MCF 10A (cell line): Measurements from ENCODE around the gene FHL2. TPM values are rescaled to one million over a fixed set of nuclear protein-coding genes. Genes with fewer than 3 reads are reported as not detected.

ENCODE experiments used
- BruUV-seq: library from RNA; stranded (reverse); fragments of 400-500 nt; replicated peaks from 2 replicates; lab custom pipeline; 2021; lab: Mats Ljungman, UMichigan
- CTCF ChIA-PET: fragments of 300-600 bp; sonication (Branson Sonifier 250); formaldehyde crosslinking; extraction: SDS; loops from one replicate; lab custom pipeline; 2021; ENCODE audit warnings: antibody characterized with exemption, inconsistent platforms; lab: Yijun Ruan, JAX
- POLR2A ChIA-PET: fragments of 300-600, 350-650 bp; sonication (Branson Sonifier 250); formaldehyde crosslinking; extraction: SDS; loops from one replicate; lab custom pipeline; 2020; ENCODE audit warnings: antibody characterized with exemption, inconsistent platforms; lab: Yijun Ruan, JAX
- DNase-seq: peaks from one replicate; pipeline ENCODE4 v3.0.0-alpha.2; 2018; ENCODE audit not compliant: unreplicated experiment
- H3K27ac Mint-ChIP-seq: one replicate; pipeline ENCODE4 v1.8.0; 2022; ENCODE audit warnings: mild to moderate bottlenecking, low read depth, mixed read lengths; ENCODE audit not compliant: unreplicated experiment
- H3K27me3 Mint-ChIP-seq: one replicate; pipeline ENCODE4 v1.8.0; 2022; ENCODE audit warnings: mixed read lengths; ENCODE audit not compliant: insufficient read depth, unreplicated experiment
- H3K36me3 Mint-ChIP-seq: one replicate; pipeline ENCODE4 v1.8.0; 2022; ENCODE audit warnings: mild to moderate bottlenecking, moderate library complexity, mixed read lengths; ENCODE audit not compliant: insufficient read depth, unreplicated experiment
- H3K4me1 Mint-ChIP-seq: one replicate; pipeline ENCODE4 v1.8.0; 2022; ENCODE audit warnings: mixed read lengths; ENCODE audit not compliant: insufficient read depth, unreplicated experiment
- H3K4me3 Mint-ChIP-seq: one replicate; pipeline ENCODE4 v1.8.0; 2022; ENCODE audit warnings: mild to moderate bottlenecking, moderate library complexity, mixed read lengths; ENCODE audit not compliant: unreplicated experiment
- H3K9me3 Mint-ChIP-seq: one replicate; pipeline ENCODE4 v1.8.0; 2022; ENCODE audit warnings: mixed read lengths; ENCODE audit not compliant: unreplicated experiment
- intact Hi-C: fragments of 100-400 bp; cut with micrococcal nuclease; formaldehyde crosslinking; loops from 2 replicates; pipeline ENCODE4 v1.14.1; 2022
- total RNA-seq: library from RNA; stranded (reverse); gene quantifications from 2 replicates; pipeline ENCODE4 v1.2.3, GENCODE V29; 2022
- TF ChIP-seq, protein P1 (sequence below): fragments of 200-600 bp; IDR thresholded peaks from one replicate; pipeline ENCODE4 v1.8.0; 2022; ENCODE audit warnings: antibody characterized with exemption, mild to moderate bottlenecking; ENCODE audit not compliant: unreplicated experiment

The FHL2 gene
- total RNA-seq, 1 experiment from 2014 or later = 93.2 TPM

DNA sequence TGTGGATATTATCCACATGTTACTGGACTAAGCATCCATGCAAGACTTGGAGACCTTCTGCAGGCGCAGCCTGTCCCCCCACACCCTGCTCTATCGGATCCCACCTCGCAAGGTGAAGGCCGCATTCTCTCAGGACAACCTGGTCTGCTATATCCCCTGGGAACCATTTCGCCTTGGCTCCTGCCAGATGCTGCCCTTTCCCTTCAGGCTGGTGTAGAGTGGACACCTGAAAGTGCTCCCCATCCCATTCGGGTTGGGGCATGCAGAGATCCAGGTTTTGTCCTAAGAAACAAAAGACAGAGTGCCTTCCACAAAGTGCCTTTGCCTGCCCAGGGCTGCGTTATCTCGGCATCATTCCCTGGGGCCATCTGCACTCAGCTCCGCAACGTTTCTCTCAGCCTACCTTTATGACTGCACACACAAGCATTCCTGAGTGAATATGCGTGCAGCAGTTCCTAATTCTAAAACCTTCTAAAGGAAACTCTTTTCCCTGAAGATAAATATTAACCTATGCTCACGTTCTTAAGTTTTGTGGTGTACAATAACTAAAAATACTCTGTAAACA is 20.5 kb downstream of the FHL2 start:
- BruUV-seq = no TSS peak
- Mint-ChIP-seq H3K36me3 (peaks cover 96% of the 10 kb centered on the region), H3K4me3 (no peak overlapping the region), H3K27ac (peak overlapping the region; percentile 27), H3K4me1 (peaks cover 10% of the 10 kb centered on the region), H3K9me3 (no peaks in the 10 kb centered on the region), H3K27me3 (no peaks in the 10 kb centered on the region)
- ChIA-PET POLR2A (interaction anchor here (1.0 kb wide), 1 partner anchor 138 kb away, joined by 3 read pairs; no protein-coding TSS in a partner anchor), CTCF (interaction anchor here (0.7 to 2.0 kb wide), 6 partner anchors 9 to 143 kb away, joined by 3 to 6 read pairs (median 5); no protein-coding TSS in a partner anchor)
- intact Hi-C loops = loop anchor here (2.0 kb wide), 1 partner anchor 142 kb away; no protein-coding TSS in a partner anchor
- TF ChIP-seq, protein P1, sequence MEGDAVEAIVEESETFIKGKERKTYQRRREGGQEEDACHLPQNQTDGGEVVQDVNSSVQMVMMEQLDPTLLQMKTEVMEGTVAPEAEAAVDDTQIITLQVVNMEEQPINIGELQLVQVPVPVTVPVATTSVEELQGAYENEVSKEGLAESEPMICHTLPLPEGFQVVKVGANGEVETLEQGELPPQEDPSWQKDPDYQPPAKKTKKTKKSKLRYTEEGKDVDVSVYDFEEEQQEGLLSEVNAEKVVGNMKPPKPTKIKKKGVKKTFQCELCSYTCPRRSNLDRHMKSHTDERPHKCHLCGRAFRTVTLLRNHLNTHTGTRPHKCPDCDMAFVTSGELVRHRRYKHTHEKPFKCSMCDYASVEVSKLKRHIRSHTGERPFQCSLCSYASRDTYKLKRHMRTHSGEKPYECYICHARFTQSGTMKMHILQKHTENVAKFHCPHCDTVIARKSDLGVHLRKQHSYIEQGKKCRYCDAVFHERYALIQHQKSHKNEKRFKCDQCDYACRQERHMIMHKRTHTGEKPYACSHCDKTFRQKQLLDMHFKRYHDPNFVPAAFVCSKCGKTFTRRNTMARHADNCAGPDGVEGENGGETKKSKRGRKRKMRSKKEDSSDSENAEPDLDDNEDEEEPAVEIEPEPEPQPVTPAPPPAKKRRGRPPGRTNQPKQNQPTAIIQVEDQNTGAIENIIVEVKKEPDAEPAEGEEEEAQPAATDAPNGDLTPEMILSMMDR = no peak
- no peak for DNase-seq

DNA sequence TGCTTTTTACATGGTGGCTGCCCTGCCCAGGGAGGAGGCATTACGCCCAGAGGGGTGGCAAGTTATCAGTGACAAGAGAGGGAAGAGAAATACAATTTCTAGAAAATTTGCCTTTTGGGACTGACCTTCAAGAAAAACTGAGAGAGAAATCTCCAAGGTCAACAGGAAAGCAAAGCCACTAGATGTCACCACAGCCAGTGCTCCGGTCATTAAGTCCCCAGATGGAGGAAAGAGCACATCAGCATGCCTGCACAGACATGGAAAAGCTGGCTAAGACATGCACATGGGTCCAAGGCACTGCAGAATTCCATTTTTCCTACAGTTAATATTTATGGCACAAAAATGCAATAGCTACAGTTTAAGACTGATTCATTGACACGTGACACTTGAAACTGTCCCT is 21.0 kb downstream of the FHL2 start:
- intact Hi-C loops = loop anchor here (2.0 kb wide), 1 partner anchor 143 kb away; no protein-coding TSS in a partner anchor
- ChIA-PET POLR2A (interaction anchor here (1.0 kb wide), 1 partner anchor 138 kb away, joined by 3 read pairs; no protein-coding TSS in a partner anchor), CTCF (interaction anchor here (1.4 to 2.0 kb wide), 4 partner anchors 9 to 141 kb away, joined by 5 to 6 read pairs (median 6); no protein-coding TSS in a partner anchor)
- DNase-seq = no peak
- BruUV-seq = no TSS peak
- Mint-ChIP-seq H3K4me3 (no peak overlapping the region), H3K9me3 (no peaks in the 10 kb centered on the region), H3K36me3 (peaks cover 96% of the 10 kb centered on the region), H3K4me1 (peaks cover 10% of the 10 kb centered on the region), H3K27ac (no peak overlapping the region), H3K27me3 (no peaks in the 10 kb centered on the region)
- TF ChIP-seq, protein P1 = no peak

DNA sequence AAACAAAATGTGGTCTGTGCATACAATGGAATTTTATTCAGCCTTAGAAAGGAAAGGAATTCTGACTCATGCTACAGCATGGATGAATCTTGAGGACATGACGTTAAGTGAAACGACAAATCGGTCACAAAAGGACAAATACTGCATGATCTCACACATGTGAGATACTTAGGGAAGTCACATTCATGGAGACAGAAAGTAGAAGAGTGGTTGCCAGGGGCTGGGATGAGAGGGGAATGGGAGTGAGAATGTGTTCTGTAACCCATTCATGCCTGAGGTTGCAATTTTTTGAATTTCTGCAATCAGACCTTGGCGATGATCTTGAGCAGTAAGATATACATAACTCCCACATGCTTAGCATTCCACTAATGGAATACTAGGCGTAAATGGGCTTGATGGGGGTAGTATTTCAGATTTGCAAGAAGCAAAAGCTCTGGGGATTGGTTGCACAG is 22.0 kb downstream of the FHL2 start:
- H3K4me3 Mint-ChIP-seq = no peak overlapping the region
- ChIA-PET POLR2A (no interaction called here), CTCF (interaction anchor here (0.7 to 2.0 kb wide), 4 partner anchors 8 to 142 kb away, joined by 4 to 6 read pairs (median 6); no protein-coding TSS in a partner anchor)
- no peaks in the 10 kb centered on the region for H3K9me3 Mint-ChIP-seq
- TF ChIP-seq, protein P1 = no peak
- peaks cover 94% of the 10 kb centered on the region for H3K36me3 Mint-ChIP-seq
- H3K27me3 Mint-ChIP-seq = no peaks in the 10 kb centered on the region
- peaks cover 10% of the 10 kb centered on the region for H3K4me1 Mint-ChIP-seq
- intact Hi-C loops = no loop called here
- no peak overlapping the region for H3K27ac Mint-ChIP-seq
- no TSS peak for BruUV-seq
- DNase-seq = no peak

- TF ChIP-seq, protein P1 = no peak
- H3K9me3 Mint-ChIP-seq = no peaks in the 10 kb centered on the region
Measured at GRCh38 chr2:105376010-105376409, 22.8 kb downstream of the FHL2 start.

More at GRCh38 chr2:105376010-105376409, 22.8 kb downstream of the FHL2 start:
- intact Hi-C loops = no loop called here
- ChIA-PET POLR2A (interaction anchor here (2.4 kb wide), 1 partner anchor 8 kb away, joined by 8 read pairs; no protein-coding TSS in a partner anchor), CTCF (interaction anchor here (0.6 to 2.0 kb wide), 4 partner anchors 26 to 335 kb away, joined by 3 to 13 read pairs (median 4); no protein-coding TSS in a partner anchor)
- no peak for DNase-seq
- Mint-ChIP-seq H3K4me3 (no peak overlapping the region), H3K36me3 (peaks cover 94% of the 10 kb centered on the region), H3K27me3 (no peaks in the 10 kb centered on the region), H3K27ac (peak overlapping the region; percentile 3), H3K4me1 (peaks cover 10% of the 10 kb centered on the region)
- no TSS peak for BruUV-seq
